H1 (cell line): ENCODE data around the gene RSPH6A. TPM values are rescaled to one million over a fixed set of nuclear protein-coding genes. Genes with fewer than 3 reads are reported as not detected.

Experiments used
- BCL11A ChIP-seq, 2 experiments: IDR thresholded peaks; one replicate each; pipeline ENCODE4 v1.6.1; 2011; ENCODE audit warnings: low read depth in 2 of 2, low read length in 2 of 2, mild to moderate bottlenecking in 2 of 2
- BRCA1 ChIP-seq: IDR thresholded peaks from 2 replicates; pipeline ENCODE4 v1.6.1; 2012; ENCODE audit warnings: low read depth, low read length, improper control_type of control experiment
- CHD2 ChIP-seq: IDR thresholded peaks from 2 replicates; pipeline ENCODE4 v1.6.1; 2012; ENCODE audit warnings: low read length, improper control_type of control experiment
- NRF1 ChIP-seq: IDR thresholded peaks from 2 replicates; pipeline ENCODE4 v1.6.1; 2011; ENCODE audit warnings: mild to moderate bottlenecking, low read depth, low read length, improper control_type of control experiment
- POU5F1 ChIP-seq: IDR thresholded peaks from 2 replicates; pipeline ENCODE4 v1.6.1; 2011; ENCODE audit warnings: low read depth, mild to moderate bottlenecking, low read length, moderate library complexity
- SIRT6 ChIP-seq: IDR thresholded peaks from one replicate; pipeline ENCODE4 v1.7.1; 2012; ENCODE audit warnings: low read length, inconsistent platforms
- TBP ChIP-seq: IDR thresholded peaks from 2 replicates; pipeline ENCODE4 v1.6.1; 2011; ENCODE audit warnings: low read depth, low read length, improper control_type of control experiment
- ZNF274 ChIP-seq: IDR thresholded peaks from 2 replicates; pipeline ENCODE4 v1.7.0; 2012; ENCODE audit warnings: low read length, borderline replicate concordance; ENCODE audit errors: extremely low read depth
- polyA plus RNA-seq, 7 experiments: library from polyadenylated mRNA; depleted of rRNA in 3 of 7; stranded (reverse) in 5 of 7; unstranded in 2 of 7; fragments of >200 nt in 5 of 7; fragments of 200-250 nt in 2 of 7; gene quantifications; 1 replicate in 5 of 7; 2 replicates in 1 of 7; 4 replicates in 1 of 7; pipeline versions ENCODE4 v1.2.1 to v1.2.3, GENCODE V29; 2011 to 2013; ENCODE audit warnings: missing spikeins in 2 of 7, mixed read lengths in 2 of 7
- total RNA-seq: library from RNA; stranded (reverse); fragmentation: NEBNext Ultra II Directional; extraction: Animal tissue kit (Norgen Biotek cat#: 25700); gene quantifications from 2 replicates; pipeline ENCODE4 v1.2.1, GENCODE V29; 2021
- TF ChIP-seq, protein P1 (sequence below): fragments of 300-600 bp; sonication (generic); IDR thresholded peaks from 2 replicates; pipeline ENCODE4 v1.7.1; 2012; ENCODE audit warnings: low read length, moderate library complexity, mild to moderate bottlenecking, inconsistent platforms; ENCODE audit not compliant: insufficient replicate concordance

Gene RSPH6A
- total and polyA plus RNA-seq, 2 of the 8 experiments (the other 6 are each of a cell fraction or from before 2014, with no cell fraction given): 0.05 to 0.19 TPM

DNA sequence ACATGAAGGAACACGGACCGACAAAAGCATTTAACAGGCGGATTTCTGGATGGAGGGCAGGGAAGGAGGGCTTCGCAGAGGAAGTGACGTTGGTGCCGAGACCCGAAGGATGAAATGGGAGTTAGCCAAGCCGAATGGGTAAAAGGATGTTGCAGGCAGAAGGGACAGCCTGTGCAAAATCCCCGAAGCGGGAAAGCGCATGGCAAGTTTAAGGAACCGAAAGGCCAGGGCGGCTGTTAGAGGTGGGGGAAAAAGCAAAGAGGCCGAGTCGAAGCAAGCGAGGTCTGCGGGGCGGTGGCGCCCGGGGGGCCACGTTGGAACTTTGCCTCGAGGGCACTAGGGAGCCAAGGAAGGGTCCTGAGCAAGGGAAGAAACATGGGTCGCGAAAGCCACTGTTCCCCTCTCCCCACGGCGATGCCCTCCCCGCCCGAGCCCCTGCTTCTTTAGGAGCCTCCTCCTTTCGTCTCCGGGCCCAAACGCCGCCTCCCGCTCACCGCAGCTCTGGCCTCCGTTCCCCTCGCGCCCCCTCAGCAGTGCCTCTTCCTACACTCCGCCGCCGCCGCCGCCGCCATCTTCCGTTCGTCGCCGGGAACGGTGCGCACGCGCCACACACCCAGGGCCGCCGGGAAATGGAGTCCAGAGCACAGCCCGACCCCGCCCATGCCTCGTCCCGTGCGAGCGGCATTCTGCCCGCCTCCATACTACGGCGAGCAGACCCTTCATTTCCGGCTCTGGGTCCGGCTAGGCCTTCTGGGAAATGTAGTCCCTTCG, 47.6 kb upstream of the RSPH6A start, which contains the start of gene SYMPK (continued):
- TF ChIP-seq TBP (peak; percentile 76), CHD2 (no peak; the same call in 1 of the 2 replicates), BRCA1 (no peak), POU5F1 (no peak), ZNF274 (no peak), SIRT6 (no peak), NRF1 (peak; percentile 77), BCL11A (IDR thresholded peaks at IDR 0.05; ENCODE audit: low read depth in 2 of 2, low read length in 2 of 2) (no peak)
- TF ChIP-seq, protein P1, sequence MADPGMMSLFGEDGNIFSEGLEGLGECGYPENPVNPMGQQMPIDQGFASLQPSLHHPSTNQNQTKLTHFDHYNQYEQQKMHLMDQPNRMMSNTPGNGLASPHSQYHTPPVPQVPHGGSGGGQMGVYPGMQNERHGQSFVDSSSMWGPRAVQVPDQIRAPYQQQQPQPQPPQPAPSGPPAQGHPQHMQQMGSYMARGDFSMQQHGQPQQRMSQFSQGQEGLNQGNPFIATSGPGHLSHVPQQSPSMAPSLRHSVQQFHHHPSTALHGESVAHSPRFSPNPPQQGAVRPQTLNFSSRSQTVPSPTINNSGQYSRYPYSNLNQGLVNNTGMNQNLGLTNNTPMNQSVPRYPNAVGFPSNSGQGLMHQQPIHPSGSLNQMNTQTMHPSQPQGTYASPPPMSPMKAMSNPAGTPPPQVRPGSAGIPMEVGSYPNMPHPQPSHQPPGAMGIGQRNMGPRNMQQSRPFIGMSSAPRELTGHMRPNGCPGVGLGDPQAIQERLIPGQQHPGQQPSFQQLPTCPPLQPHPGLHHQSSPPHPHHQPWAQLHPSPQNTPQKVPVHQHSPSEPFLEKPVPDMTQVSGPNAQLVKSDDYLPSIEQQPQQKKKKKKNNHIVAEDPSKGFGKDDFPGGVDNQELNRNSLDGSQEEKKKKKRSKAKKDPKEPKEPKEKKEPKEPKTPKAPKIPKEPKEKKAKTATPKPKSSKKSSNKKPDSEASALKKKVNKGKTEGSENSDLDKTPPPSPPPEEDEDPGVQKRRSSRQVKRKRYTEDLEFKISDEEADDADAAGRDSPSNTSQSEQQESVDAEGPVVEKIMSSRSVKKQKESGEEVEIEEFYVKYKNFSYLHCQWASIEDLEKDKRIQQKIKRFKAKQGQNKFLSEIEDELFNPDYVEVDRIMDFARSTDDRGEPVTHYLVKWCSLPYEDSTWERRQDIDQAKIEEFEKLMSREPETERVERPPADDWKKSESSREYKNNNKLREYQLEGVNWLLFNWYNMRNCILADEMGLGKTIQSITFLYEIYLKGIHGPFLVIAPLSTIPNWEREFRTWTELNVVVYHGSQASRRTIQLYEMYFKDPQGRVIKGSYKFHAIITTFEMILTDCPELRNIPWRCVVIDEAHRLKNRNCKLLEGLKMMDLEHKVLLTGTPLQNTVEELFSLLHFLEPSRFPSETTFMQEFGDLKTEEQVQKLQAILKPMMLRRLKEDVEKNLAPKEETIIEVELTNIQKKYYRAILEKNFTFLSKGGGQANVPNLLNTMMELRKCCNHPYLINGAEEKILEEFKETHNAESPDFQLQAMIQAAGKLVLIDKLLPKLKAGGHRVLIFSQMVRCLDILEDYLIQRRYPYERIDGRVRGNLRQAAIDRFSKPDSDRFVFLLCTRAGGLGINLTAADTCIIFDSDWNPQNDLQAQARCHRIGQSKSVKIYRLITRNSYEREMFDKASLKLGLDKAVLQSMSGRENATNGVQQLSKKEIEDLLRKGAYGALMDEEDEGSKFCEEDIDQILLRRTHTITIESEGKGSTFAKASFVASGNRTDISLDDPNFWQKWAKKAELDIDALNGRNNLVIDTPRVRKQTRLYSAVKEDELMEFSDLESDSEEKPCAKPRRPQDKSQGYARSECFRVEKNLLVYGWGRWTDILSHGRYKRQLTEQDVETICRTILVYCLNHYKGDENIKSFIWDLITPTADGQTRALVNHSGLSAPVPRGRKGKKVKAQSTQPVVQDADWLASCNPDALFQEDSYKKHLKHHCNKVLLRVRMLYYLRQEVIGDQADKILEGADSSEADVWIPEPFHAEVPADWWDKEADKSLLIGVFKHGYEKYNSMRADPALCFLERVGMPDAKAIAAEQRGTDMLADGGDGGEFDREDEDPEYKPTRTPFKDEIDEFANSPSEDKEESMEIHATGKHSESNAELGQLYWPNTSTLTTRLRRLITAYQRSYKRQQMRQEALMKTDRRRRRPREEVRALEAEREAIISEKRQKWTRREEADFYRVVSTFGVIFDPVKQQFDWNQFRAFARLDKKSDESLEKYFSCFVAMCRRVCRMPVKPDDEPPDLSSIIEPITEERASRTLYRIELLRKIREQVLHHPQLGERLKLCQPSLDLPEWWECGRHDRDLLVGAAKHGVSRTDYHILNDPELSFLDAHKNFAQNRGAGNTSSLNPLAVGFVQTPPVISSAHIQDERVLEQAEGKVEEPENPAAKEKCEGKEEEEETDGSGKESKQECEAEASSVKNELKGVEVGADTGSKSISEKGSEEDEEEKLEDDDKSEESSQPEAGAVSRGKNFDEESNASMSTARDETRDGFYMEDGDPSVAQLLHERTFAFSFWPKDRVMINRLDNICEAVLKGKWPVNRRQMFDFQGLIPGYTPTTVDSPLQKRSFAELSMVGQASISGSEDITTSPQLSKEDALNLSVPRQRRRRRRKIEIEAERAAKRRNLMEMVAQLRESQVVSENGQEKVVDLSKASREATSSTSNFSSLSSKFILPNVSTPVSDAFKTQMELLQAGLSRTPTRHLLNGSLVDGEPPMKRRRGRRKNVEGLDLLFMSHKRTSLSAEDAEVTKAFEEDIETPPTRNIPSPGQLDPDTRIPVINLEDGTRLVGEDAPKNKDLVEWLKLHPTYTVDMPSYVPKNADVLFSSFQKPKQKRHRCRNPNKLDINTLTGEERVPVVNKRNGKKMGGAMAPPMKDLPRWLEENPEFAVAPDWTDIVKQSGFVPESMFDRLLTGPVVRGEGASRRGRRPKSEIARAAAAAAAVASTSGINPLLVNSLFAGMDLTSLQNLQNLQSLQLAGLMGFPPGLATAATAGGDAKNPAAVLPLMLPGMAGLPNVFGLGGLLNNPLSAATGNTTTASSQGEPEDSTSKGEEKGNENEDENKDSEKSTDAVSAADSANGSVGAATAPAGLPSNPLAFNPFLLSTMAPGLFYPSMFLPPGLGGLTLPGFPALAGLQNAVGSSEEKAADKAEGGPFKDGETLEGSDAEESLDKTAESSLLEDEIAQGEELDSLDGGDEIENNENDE: no peak
